GM12878 (cell line): ENCODE measurements around the gene PLEKHS1. TPM values are rescaled to one million over a fixed set of nuclear protein-coding genes. Genes with fewer than 3 reads are reported as not detected.

Experiments used
- EGR1 ChIP-seq, 2 experiments: IDR thresholded peaks; 1 replicate in 1 of 2; 2 replicates in 1 of 2; pipeline ENCODE4 v1.6.1; 2011 to 2012; ENCODE audit warnings: low read depth in 2 of 2, low read length in 2 of 2, borderline replicate concordance in 1 of 2, mild to moderate bottlenecking in 1 of 2, moderate library complexity in 1 of 2
- EP300 ChIP-seq, 2 experiments: fragments of 150-350 bp in 1 of 2; IDR thresholded peaks; 2 replicates each; pipeline ENCODE4 v1.6.1; 2011 to 2012; ENCODE audit warnings: low read depth in 2 of 2, low read length in 2 of 2, borderline replicate concordance in 1 of 2, improper control_type of control experiment in 1 of 2, inconsistent platforms in 1 of 2; ENCODE audit not compliant: control insufficient read depth in 1 of 2
- HDAC2 ChIP-seq: fragments of 200-600 bp; sonication (generic); IDR thresholded peaks from 2 replicates; pipeline ENCODE4 v1.6.1; 2017
- IKZF2 ChIP-seq, 2 experiments: fragments of 450-650 bp; IDR thresholded peaks; 2 replicates each; pipeline ENCODE4 v1.6.1; 2017; ENCODE audit warnings: mild to moderate bottlenecking in 2 of 2, moderate library complexity in 2 of 2
- IRF4 ChIP-seq: IDR thresholded peaks from 2 replicates; pipeline ENCODE4 v1.6.1; 2011; ENCODE audit warnings: low read depth, low read length
- NFIC ChIP-seq: IDR thresholded peaks from 2 replicates; pipeline ENCODE4 v1.6.1; 2012; ENCODE audit warnings: low read depth, mild to moderate bottlenecking, inconsistent platforms, low read length, moderate library complexity
- PML ChIP-seq: IDR thresholded peaks from 2 replicates; pipeline ENCODE4 v1.6.1; 2012; ENCODE audit warnings: low read length, inconsistent platforms
- RFX5 ChIP-seq: IDR thresholded peaks from 2 replicates; pipeline ENCODE4 v1.6.1; 2011; ENCODE audit warnings: low read depth, low read length, improper control_type of control experiment
- SIX5 ChIP-seq: IDR thresholded peaks from 2 replicates; pipeline ENCODE4 v1.6.1; 2011; ENCODE audit warnings: mild to moderate bottlenecking, low read depth, low read length, moderate library complexity; ENCODE audit not compliant: severe bottlenecking
- SPI1 ChIP-seq: IDR thresholded peaks from 2 replicates; pipeline ENCODE4 v1.6.1; 2011; ENCODE audit warnings: low read depth, mild to moderate bottlenecking, low read length, moderate library complexity, borderline replicate concordance; ENCODE audit not compliant: insufficient read depth
- YBX1 ChIP-seq: fragments of 450-650 bp; IDR thresholded peaks from 2 replicates; pipeline ENCODE4 v1.6.1; 2016; ENCODE audit warnings: antibody characterized with exemption
- ZNF24 ChIP-seq: fragments of 450-650 bp; IDR thresholded peaks from 2 replicates; pipeline ENCODE4 v1.6.1; 2017; ENCODE audit warnings: antibody characterized with exemption, mild to moderate bottlenecking
- ZNF274 ChIP-seq: IDR thresholded peaks from one replicate; pipeline ENCODE4 v1.8.0; 2011; ENCODE audit not compliant: insufficient read length, insufficient read depth
- ZNF384 ChIP-seq: IDR thresholded peaks from 2 replicates; pipeline ENCODE4 v1.6.1; 2012; ENCODE audit warnings: low read depth, mild to moderate bottlenecking, low read length, improper control_type of control experiment, borderline replicate concordance
- polyA plus RNA-seq, 11 experiments: library from polyadenylated mRNA; depleted of rRNA in 4 of 11; unstranded in 6 of 11; stranded (reverse) in 5 of 11; fragments of >200 nt; fragmentation: Nextera tagmentation in 4 of 11; fragmentation: Illumina TruSeq in 1 of 11; extraction: Ambion mirVana in 4 of 11; extraction: Trizol in 1 of 11; gene quantifications; 1 replicate in 1 of 11; 2 replicates in 10 of 11; pipeline versions ENCODE4 v1.2.1 to v1.2.3, GENCODE V29; 2011 to 2016; ENCODE audit warnings: inconsistent platforms in 2 of 11, missing spikeins in 2 of 11, low read depth in 1 of 11
- total RNA-seq, 4 experiments: library from RNA; depleted of rRNA in 3 of 4; stranded (reverse); fragments of >200 nt in 3 of 4; fragmentation: Illumina TruSeq in 1 of 4; extraction: Trizol in 1 of 4; gene quantifications; 2 replicates each; pipeline versions ENCODE4 v1.2.1 to v1.2.3, GENCODE V29; 2013 to 2021
- TF ChIP-seq, protein P1 (sequence below): fragments of 450-650 bp; IDR thresholded peaks from 2 replicates; pipeline ENCODE4 v1.6.1; 2016; ENCODE audit warnings: mild to moderate bottlenecking
- TF ChIP-seq, protein P2 (sequence below): fragments of 450-650 bp; IDR thresholded peaks from 2 replicates; pipeline ENCODE4 v1.6.1; 2017; ENCODE audit warnings: mild to moderate bottlenecking, moderate library complexity
- TF ChIP-seq, protein P3 (sequence below): fragments of 450-650 bp; IDR thresholded peaks from 2 replicates; pipeline ENCODE4 v1.6.1; 2017; ENCODE audit warnings: mild to moderate bottlenecking
- TF ChIP-seq, protein P4 (sequence below): IDR thresholded peaks from 2 replicates; pipeline ENCODE4 v1.6.1; 2012; ENCODE audit warnings: low read depth, low read length, improper control_type of control experiment
- TF ChIP-seq, protein P5 (sequence below): fragments of 450-650 bp; IDR thresholded peaks from 2 replicates; pipeline ENCODE4 v1.6.1; 2018; ENCODE audit warnings: borderline replicate concordance, mild to moderate bottlenecking; ENCODE audit not compliant: partially characterized antibody

PLEKHS1 gene
- total and polyA plus RNA-seq, 10 of the 15 experiments (the other 5 are each of a cell fraction or from before 2014, with no cell fraction given), result 0.04 to 0.17 TPM; not detected in 8

DNA sequence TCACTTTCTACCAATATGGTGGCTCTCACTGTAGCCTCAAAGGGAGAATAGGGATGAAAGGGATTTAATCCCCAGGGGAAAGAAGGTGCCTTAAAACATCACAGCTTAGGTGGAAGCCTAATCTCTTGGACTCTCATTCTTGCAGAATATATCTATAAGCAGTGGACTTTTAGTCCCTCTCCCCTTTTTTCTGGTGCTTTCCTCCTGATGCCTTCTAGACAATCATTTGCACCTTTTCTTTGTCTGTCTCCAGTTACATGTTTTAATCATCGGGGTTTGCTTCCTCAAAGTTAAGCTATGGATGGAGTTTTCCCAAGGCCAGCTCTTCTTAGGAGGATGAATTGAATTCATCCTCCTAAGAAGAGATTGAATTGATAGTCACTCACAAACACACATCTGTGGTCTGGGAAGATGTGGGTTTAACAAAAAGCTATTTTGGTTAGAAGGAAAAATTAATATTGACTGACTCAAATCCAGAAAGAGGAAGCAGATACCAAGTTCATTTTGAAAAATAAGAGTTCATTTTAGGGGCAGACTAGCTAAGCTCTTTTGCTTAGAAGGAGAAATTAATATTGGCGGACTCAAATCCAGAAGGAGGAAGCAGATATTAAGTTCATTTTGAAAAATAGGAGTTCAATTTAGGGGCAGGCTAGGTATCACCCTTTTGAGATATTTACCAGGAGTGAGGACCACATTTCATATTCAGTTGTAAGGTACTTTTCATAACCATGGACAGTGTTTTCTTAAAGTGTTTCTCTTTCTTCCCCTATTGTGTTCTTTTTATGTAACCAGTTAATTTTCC, 35.2 kb upstream of the PLEKHS1 start (continued):
- TF ChIP-seq ZNF24 (no peak), RFX5 (no peak), HDAC2 (no peak), SIX5 (no peak), ZNF274 (no peak), EGR1 (IDR thresholded peaks at IDR 0.05; ENCODE audit: borderline replicate concordance in 1 of 2, low read depth in 2 of 2, low read length in 2 of 2) (no peak), ZNF384 (no peak), IRF4 (peak; percentile 51; the same call in 1 of the 2 replicates), NFIC (peak; percentile 81), PML (0 out of 2 replicates have a peak, but pooled peaks have one; percentile 22), SPI1 (no peak), IKZF2 (IDR thresholded peaks at IDR 0.05) (peak; percentile 59 to 74; a peak in 3 of 4 replicates), YBX1 (no peak), EP300 (IDR thresholded peaks at IDR 0.05; ENCODE audit: borderline replicate concordance in 1 of 2, control insufficient read depth in 1 of 2, low read depth in 2 of 2, low read length in 2 of 2) (no peak)
- TF ChIP-seq, protein P1, sequence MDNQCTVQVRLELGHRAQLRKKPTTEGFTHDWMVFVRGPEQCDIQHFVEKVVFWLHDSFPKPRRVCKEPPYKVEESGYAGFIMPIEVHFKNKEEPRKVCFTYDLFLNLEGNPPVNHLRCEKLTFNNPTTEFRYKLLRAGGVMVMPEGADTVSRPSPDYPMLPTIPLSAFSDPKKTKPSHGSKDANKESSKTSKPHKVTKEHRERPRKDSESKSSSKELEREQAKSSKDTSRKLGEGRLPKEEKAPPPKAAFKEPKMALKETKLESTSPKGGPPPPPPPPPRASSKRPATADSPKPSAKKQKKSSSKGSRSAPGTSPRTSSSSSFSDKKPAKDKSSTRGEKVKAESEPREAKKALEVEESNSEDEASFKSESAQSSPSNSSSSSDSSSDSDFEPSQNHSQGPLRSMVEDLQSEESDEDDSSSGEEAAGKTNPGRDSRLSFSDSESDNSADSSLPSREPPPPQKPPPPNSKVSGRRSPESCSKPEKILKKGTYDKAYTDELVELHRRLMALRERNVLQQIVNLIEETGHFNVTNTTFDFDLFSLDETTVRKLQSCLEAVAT, result no peak
- TF ChIP-seq, protein P2, sequence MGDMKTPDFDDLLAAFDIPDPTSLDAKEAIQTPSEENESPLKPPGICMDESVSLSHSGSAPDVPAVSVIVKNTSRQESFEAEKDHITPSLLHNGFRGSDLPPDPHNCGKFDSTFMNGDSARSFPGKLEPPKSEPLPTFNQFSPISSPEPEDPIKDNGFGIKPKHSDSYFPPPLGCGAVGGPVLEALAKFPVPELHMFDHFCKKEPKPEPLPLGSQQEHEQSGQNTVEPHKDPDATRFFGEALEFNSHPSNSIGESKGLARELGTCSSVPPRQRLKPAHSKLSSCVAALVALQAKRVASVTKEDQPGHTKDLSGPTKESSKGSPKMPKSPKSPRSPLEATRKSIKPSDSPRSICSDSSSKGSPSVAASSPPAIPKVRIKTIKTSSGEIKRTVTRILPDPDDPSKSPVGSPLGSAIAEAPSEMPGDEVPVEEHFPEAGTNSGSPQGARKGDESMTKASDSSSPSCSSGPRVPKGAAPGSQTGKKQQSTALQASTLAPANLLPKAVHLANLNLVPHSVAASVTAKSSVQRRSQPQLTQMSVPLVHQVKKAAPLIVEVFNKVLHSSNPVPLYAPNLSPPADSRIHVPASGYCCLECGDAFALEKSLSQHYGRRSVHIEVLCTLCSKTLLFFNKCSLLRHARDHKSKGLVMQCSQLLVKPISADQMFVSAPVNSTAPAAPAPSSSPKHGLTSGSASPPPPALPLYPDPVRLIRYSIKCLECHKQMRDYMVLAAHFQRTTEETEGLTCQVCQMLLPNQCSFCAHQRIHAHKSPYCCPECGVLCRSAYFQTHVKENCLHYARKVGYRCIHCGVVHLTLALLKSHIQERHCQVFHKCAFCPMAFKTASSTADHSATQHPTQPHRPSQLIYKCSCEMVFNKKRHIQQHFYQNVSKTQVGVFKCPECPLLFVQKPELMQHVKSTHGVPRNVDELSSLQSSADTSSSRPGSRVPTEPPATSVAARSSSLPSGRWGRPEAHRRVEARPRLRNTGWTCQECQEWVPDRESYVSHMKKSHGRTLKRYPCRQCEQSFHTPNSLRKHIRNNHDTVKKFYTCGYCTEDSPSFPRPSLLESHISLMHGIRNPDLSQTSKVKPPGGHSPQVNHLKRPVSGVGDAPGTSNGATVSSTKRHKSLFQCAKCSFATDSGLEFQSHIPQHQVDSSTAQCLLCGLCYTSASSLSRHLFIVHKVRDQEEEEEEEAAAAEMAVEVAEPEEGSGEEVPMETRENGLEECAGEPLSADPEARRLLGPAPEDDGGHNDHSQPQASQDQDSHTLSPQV, result no peak
- TF ChIP-seq, protein P3, sequence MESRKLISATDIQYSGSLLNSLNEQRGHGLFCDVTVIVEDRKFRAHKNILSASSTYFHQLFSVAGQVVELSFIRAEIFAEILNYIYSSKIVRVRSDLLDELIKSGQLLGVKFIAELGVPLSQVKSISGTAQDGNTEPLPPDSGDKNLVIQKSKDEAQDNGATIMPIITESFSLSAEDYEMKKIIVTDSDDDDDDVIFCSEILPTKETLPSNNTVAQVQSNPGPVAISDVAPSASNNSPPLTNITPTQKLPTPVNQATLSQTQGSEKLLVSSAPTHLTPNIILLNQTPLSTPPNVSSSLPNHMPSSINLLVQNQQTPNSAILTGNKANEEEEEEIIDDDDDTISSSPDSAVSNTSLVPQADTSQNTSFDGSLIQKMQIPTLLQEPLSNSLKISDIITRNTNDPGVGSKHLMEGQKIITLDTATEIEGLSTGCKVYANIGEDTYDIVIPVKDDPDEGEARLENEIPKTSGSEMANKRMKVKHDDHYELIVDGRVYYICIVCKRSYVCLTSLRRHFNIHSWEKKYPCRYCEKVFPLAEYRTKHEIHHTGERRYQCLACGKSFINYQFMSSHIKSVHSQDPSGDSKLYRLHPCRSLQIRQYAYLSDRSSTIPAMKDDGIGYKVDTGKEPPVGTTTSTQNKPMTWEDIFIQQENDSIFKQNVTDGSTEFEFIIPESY, result no peak
- TF ChIP-seq, protein P4, sequence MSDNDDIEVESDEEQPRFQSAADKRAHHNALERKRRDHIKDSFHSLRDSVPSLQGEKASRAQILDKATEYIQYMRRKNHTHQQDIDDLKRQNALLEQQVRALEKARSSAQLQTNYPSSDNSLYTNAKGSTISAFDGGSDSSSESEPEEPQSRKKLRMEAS, result no peak
- TF ChIP-seq, protein P5, sequence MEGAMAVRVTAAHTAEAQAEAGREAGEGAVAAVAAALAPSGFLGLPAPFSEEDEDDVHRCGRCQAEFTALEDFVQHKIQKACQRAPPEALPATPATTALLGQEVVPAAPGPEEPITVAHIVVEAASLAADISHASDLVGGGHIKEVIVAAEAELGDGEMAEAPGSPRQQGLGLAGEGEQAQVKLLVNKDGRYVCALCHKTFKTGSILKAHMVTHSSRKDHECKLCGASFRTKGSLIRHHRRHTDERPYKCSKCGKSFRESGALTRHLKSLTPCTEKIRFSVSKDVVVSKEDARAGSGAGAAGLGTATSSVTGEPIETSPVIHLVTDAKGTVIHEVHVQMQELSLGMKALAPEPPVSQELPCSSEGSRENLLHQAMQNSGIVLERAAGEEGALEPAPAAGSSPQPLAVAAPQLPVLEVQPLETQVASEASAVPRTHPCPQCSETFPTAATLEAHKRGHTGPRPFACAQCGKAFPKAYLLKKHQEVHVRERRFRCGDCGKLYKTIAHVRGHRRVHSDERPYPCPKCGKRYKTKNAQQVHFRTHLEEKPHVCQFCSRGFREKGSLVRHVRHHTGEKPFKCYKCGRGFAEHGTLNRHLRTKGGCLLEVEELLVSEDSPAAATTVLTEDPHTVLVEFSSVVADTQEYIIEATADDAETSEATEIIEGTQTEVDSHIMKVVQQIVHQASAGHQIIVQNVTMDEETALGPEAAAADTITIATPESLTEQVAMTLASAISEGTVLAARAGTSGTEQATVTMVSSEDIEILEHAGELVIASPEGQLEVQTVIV, result no peak
